Loucy (cell line): ENCODE data around the gene CCDC180.

Source experiments
- EZH2phosphoT487 ChIP-seq: fragments of 200-600 bp; IDR thresholded peaks from 2 replicates; pipeline ENCODE4 v1.6.1; 2018; ENCODE audit warnings: antibody characterized with exemption, mild to moderate bottlenecking, moderate library complexity, borderline replicate concordance
- TF ChIP-seq, protein P1 (sequence below): fragments of 200-600 bp; sonication (generic); conservative IDR thresholded peaks from 2 replicates; pipeline ENCODE4 v1.5.1; 2014; ENCODE audit warnings: mild to moderate bottlenecking, antibody characterized with exemption, low read length

DNA sequence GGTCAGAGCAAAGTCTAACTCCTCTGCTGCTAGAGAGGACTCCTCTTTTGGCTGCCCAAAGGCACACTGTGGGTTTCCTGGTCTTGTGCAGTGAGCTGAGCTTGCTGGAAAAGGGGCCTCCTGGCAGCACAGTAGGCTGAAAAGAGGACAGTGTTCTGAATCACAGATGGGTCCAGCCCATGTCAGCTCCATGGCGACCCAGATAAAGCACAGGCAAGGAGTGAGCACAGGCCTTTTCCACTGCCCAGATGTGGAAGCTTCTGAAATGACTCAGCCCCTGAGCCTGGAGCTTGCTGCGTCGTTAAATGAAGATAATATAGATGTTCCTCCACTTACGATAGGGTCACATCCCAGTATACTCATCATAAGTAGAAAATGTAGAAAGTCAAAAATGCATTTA is 8.1 kb downstream of the CCDC180 start:
- TF ChIP-seq, protein P1, sequence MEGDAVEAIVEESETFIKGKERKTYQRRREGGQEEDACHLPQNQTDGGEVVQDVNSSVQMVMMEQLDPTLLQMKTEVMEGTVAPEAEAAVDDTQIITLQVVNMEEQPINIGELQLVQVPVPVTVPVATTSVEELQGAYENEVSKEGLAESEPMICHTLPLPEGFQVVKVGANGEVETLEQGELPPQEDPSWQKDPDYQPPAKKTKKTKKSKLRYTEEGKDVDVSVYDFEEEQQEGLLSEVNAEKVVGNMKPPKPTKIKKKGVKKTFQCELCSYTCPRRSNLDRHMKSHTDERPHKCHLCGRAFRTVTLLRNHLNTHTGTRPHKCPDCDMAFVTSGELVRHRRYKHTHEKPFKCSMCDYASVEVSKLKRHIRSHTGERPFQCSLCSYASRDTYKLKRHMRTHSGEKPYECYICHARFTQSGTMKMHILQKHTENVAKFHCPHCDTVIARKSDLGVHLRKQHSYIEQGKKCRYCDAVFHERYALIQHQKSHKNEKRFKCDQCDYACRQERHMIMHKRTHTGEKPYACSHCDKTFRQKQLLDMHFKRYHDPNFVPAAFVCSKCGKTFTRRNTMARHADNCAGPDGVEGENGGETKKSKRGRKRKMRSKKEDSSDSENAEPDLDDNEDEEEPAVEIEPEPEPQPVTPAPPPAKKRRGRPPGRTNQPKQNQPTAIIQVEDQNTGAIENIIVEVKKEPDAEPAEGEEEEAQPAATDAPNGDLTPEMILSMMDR, result no peak
- no peak for TF ChIP-seq EZH2phosphoT487
